Endometrial microvascular endothelial cells (primary cell): ENCODE measurements around the gene APBB2. TPM values are rescaled to one million over a fixed set of nuclear protein-coding genes. Genes with fewer than 3 reads are reported as not detected.

ENCODE experiments used
- in situ Hi-C: cut with HindIII; loops from 2 replicates; pipeline ENCODE4 v1.10.0; 2017; ENCODE audit warnings: low sequenced_read_pairs, low pct_unique_long_range_greater_than_20kb; ENCODE audit errors: inconsistent ontology term
- total RNA-seq: library from RNA; depleted of rRNA; stranded (reverse); fragments of >200 nt; gene quantifications from one replicate; pipeline ENCODE4 v1.2.3, GENCODE V29; 2015; ENCODE audit errors: inconsistent ontology term

Gene APBB2
- total RNA-seq, 1 donor from 2014 or later = 136 TPM

- in situ Hi-C loops = no loop called here
Measured at GRCh38 chr4:41095192-41095872, 119.0 kb downstream of the APBB2 start.

- in situ Hi-C loops = no loop called here
Measured at GRCh38 chr4:41092128-41092527, 122.2 kb downstream of the APBB2 start.

- in situ Hi-C loops = no loop called here
Measured at GRCh38 chr4:41081847-41082246, 132.5 kb downstream of the APBB2 start.

- in situ Hi-C loops = no loop called here
Measured at GRCh38 chr4:41080976-41081375, 133.4 kb downstream of the APBB2 start.

GRCh38 chr4:41079881-41080560, 134.3 kb downstream of the APBB2 start:
- in situ Hi-C loops = no loop called here

GRCh38 chr4:41077628-41078027, 136.7 kb downstream of the APBB2 start:
- in situ Hi-C loops = no loop called here

- in situ Hi-C loops = no loop called here
Measured at GRCh38 chr4:41076481-41076880, 137.9 kb downstream of the APBB2 start.

- in situ Hi-C loops = no loop called here
Measured at GRCh38 chr4:41074215-41074614, 140.1 kb downstream of the APBB2 start.

GRCh38 chr4:41072021-41072777, 142.1 kb downstream of the APBB2 start:
- in situ Hi-C loops = no loop called here

- in situ Hi-C loops = no loop called here
Measured at GRCh38 chr4:41070516-41071281, 143.6 kb downstream of the APBB2 start.

GRCh38 chr4:41069838-41070237, 144.5 kb downstream of the APBB2 start:
- in situ Hi-C loops = no loop called here

GRCh38 chr4:41069257-41069656, 145.1 kb downstream of the APBB2 start:
- in situ Hi-C loops = no loop called here

GRCh38 chr4:41067369-41067768, 147.0 kb downstream of the APBB2 start:
- in situ Hi-C loops = no loop called here

- in situ Hi-C loops = no loop called here
Measured at GRCh38 chr4:41066049-41066448, 148.3 kb downstream of the APBB2 start.

- in situ Hi-C loops = no loop called here
Measured at GRCh38 chr4:41065434-41066006, 148.8 kb downstream of the APBB2 start.

GRCh38 chr4:41064953-41065352, 149.4 kb downstream of the APBB2 start:
- in situ Hi-C loops = no loop called here

GRCh38 chr4:41061482-41062185, 152.7 kb downstream of the APBB2 start:
- in situ Hi-C loops = no loop called here
